Neural progenitor cell (in vitro differentiated cells): ENCODE results near the gene TTC39C. TPM values are rescaled to one million over a fixed set of nuclear protein-coding genes. Genes with fewer than 3 reads are reported as not detected.

Source experiments
- DNase-seq: peaks from one replicate; pipeline ENCODE4 v3.0.0-alpha.2; 2016; ENCODE audit warnings: low spot score
- H2AFZ ChIP-seq: fragments of 200-600 bp; sonication (generic); replicated peaks from 2 replicates; pipeline ENCODE4 v1.6.1; 2016; ENCODE audit warnings: antibody characterized with exemption
- H3F3A ChIP-seq: fragments of 200-600 bp; sonication (generic); 2 replicates; pipeline ENCODE4 v1.6.1; 2016; ENCODE audit warnings: antibody characterized with exemption, low read depth
- H3K27ac ChIP-seq: fragments of 200-600 bp; sonication (generic); 2 replicates; pipeline ENCODE4 v1.5.1; 2016; ENCODE audit warnings: mild to moderate bottlenecking
- H3K27me3 ChIP-seq: fragments of 200-600 bp; sonication (generic); 2 replicates; pipeline ENCODE4 v1.6.1; 2016; ENCODE audit warnings: mild to moderate bottlenecking, moderate library complexity
- H3K36me3 ChIP-seq: fragments of 200-600 bp; sonication (generic); 2 replicates; pipeline ENCODE4 v1.5.1; 2016
- H3K4me1 ChIP-seq: fragments of 200-600 bp; sonication (generic); 2 replicates; pipeline ENCODE4 v1.6.1; 2016; ENCODE audit warnings: mixed run types
- H3K4me2 ChIP-seq: fragments of 200-600 bp; sonication (generic); 2 replicates; pipeline ENCODE4 v1.6.1; 2016
- H3K4me3 ChIP-seq: fragments of 200-600 bp; sonication (generic); 2 replicates; pipeline ENCODE4 v1.5.1; 2016
- H3K79me2 ChIP-seq: fragments of 200-600 bp; sonication (generic); 2 replicates; pipeline ENCODE4 v1.6.1; 2016; ENCODE audit warnings: low read depth
- H3K9ac ChIP-seq: fragments of 200-600 bp; sonication (generic); 2 replicates; pipeline ENCODE4 v1.6.1; 2016
- H3K9me3 ChIP-seq: fragments of 200-600 bp; sonication (generic); 2 replicates; pipeline ENCODE4 v1.5.1; 2016; ENCODE audit warnings: low read depth
- H4K20me1 ChIP-seq: fragments of 200-600 bp; sonication (generic); 2 replicates; pipeline ENCODE4 v1.6.1; 2016; ENCODE audit warnings: low read depth
- H3K27ac Mint-ChIP-seq: 3 replicates; pipeline ENCODE4 v1.8.0; 2021; ENCODE audit warnings: mixed read lengths
- H3K27me3 Mint-ChIP-seq: 2 replicates; pipeline ENCODE4 v1.8.0; 2022; ENCODE audit warnings: low read depth, mild to moderate bottlenecking, inconsistent platforms, moderate library complexity, mixed read lengths; ENCODE audit not compliant: insufficient read depth
- H3K36me3 Mint-ChIP-seq: 3 replicates; pipeline ENCODE4 v1.8.0; 2021; ENCODE audit warnings: mixed read lengths
- H3K4me1 Mint-ChIP-seq: 3 replicates; pipeline ENCODE4 v1.8.0; 2021; ENCODE audit warnings: mixed read lengths
- H3K4me3 Mint-ChIP-seq: 3 replicates; pipeline ENCODE4 v1.8.0; 2021; ENCODE audit warnings: mild to moderate bottlenecking, moderate library complexity, mixed read lengths
- H3K9me3 Mint-ChIP-seq: 3 replicates; pipeline ENCODE4 v1.8.0; 2020; ENCODE audit warnings: mixed read lengths
- CTCF ChIP-seq: fragments of 200-600 bp; sonication (generic); IDR thresholded peaks from 2 replicates; pipeline ENCODE4 v1.5.1; 2017; ENCODE audit warnings: antibody characterized with exemption, mild to moderate bottlenecking
- EZH2 ChIP-seq: fragments of 200-600 bp; sonication (generic); IDR thresholded peaks from 2 replicates; pipeline ENCODE4 v1.6.1; 2017; ENCODE audit warnings: antibody characterized with exemption, mild to moderate bottlenecking, moderate library complexity
- EZH2phosphoT487 ChIP-seq: fragments of 200-600 bp; sonication (generic); IDR thresholded peaks from 2 replicates; pipeline ENCODE4 v1.6.1; 2017; ENCODE audit warnings: antibody characterized with exemption
- total RNA-seq: library from RNA; depleted of rRNA; stranded (reverse); fragments of >200 nt; gene quantifications from 2 replicates; pipeline ENCODE4 v1.2.3, GENCODE V29; 2015; ENCODE audit warnings: low replicate concordance

TTC39C gene
- total RNA-seq, 1 donor from 2014 or later = 27.6 TPM

GRCh38 chr18:24108641-24109040 lies 94.1 kb downstream of the TTC39C start:
- no peak for TF ChIP-seq CTCF
- no peak for TF ChIP-seq EZH2
- TF ChIP-seq EZH2phosphoT487 = no peak
- no peaks in the 10 kb centered on the region for H4K20me1 ChIP-seq
- no peak overlapping the region for H3K4me3 Mint-ChIP-seq
- H3K36me3 Mint-ChIP-seq = peaks cover 9% of the 10 kb centered on the region
- H3K4me2 ChIP-seq = no peak overlapping the region
- DNase-seq = no peak
- H3F3A ChIP-seq = no peaks in the 10 kb centered on the region
- H3K27ac Mint-ChIP-seq = no peak overlapping the region
- H3K4me1 ChIP-seq = no peaks in the 10 kb centered on the region
- peaks cover 2% of the 10 kb centered on the region for H3K27me3 Mint-ChIP-seq
- H3K9me3 Mint-ChIP-seq = no peaks in the 10 kb centered on the region
- H3K9ac ChIP-seq = no peak overlapping the region
- no peak overlapping the region for H2AFZ ChIP-seq
- no peak overlapping the region for H3K27ac ChIP-seq
- no peaks in the 10 kb centered on the region for H3K27me3 ChIP-seq
- H3K36me3 ChIP-seq = no peaks in the 10 kb centered on the region
- H3K79me2 ChIP-seq = no peaks in the 10 kb centered on the region
- H3K4me1 Mint-ChIP-seq = peaks cover 3% of the 10 kb centered on the region
- no peak overlapping the region for H3K4me3 ChIP-seq
- H3K9me3 ChIP-seq = no peaks in the 10 kb centered on the region

- Mint-ChIP-seq H3K36me3 (peaks cover 4% of the 10 kb centered on the region), H3K27ac (no peak overlapping the region), H3K9me3 (no peaks in the 10 kb centered on the region), H3K4me1 (peaks cover 6% of the 10 kb centered on the region), H3K4me3 (no peak overlapping the region), H3K27me3 (peaks cover 2% of the 10 kb centered on the region)
- TF ChIP-seq EZH2phosphoT487 (no peak), EZH2 (no peak), CTCF (no peak)
- Histone ChIP-seq H3K9me3 (no peaks in the 10 kb centered on the region), H3K79me2 (no peaks in the 10 kb centered on the region), H3K4me1 (no peaks in the 10 kb centered on the region), H3K36me3 (no peaks in the 10 kb centered on the region), H3K4me3 (no peak overlapping the region), H3K27me3 (no peaks in the 10 kb centered on the region), H2AFZ (no peak overlapping the region), H3K27ac (no peak overlapping the region), H3K9ac (no peak overlapping the region), H3F3A (no peaks in the 10 kb centered on the region), H3K4me2 (no peak overlapping the region), H4K20me1 (no peaks in the 10 kb centered on the region)
- DNase-seq = no peak
These were observed 97.4 kb downstream of the TTC39C start for GRCh38 chr18:24111936-24112335.

GRCh38 chr18:24112464-24112863 lies 97.9 kb downstream of the TTC39C start:
- Mint-ChIP-seq H3K4me1 (peaks cover 6% of the 10 kb centered on the region), H3K9me3 (no peaks in the 10 kb centered on the region), H3K36me3 (peaks cover 3% of the 10 kb centered on the region), H3K27me3 (peaks cover 2% of the 10 kb centered on the region), H3K4me3 (no peak overlapping the region), H3K27ac (no peak overlapping the region)
- DNase-seq = no peak
- Histone ChIP-seq H2AFZ (no peak overlapping the region), H3K4me3 (no peak overlapping the region), H3K4me2 (no peak overlapping the region), H4K20me1 (no peaks in the 10 kb centered on the region), H3K27ac (no peak overlapping the region), H3K27me3 (no peaks in the 10 kb centered on the region), H3K9ac (no peak overlapping the region), H3K36me3 (no peaks in the 10 kb centered on the region), H3K79me2 (no peaks in the 10 kb centered on the region), H3K4me1 (no peaks in the 10 kb centered on the region), H3K9me3 (no peaks in the 10 kb centered on the region), H3F3A (no peaks in the 10 kb centered on the region)
- no peak for TF ChIP-seq EZH2phosphoT487
- no peak for TF ChIP-seq CTCF
- no peak for TF ChIP-seq EZH2
